ENCODE measurements around the gene PTPRN2.

Gene PTPRN2

DNA sequence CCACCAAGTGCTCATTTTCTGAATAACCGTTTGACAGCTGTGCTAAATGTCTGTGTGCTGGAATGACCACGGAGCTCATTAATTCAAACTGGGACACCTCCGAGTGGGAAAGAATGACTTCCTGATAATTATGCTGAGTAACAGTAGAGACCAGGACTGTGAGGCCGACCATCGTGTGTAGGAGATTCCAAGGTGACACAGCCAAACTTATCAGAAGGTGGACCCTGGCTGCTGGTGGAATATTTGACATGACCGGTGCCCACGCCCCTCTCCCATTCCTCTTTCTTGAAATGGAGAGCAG is 400.0 kb downstream of the PTPRN2 start:
- Histone ChIP-seq H3K4ac (ENCODE audit: low read length) (no peak overlapping the region), H3K9me3 (replicated peaks in 1 of 2; ENCODE audit: control insufficient read depth in 2 of 2, insufficient read depth in 1 of 2, low read depth in 1 of 2, low read length in 2 of 2) (peaks cover 0 to 3% of the 10 kb centered on the region in 2 donors), H2AFZ (ENCODE audit: low read length) (peak overlapping the region; percentile 79), H3K4me2 (ENCODE audit: insufficient read depth, low read length, poor library complexity, severe bottlenecking) (no peak overlapping the region), H3K18ac (ENCODE audit: low read length) (no peak overlapping the region), H3K27me3 (ENCODE audit: control insufficient read depth in 3 of 3, insufficient read depth in 3 of 3, low read depth in 1 of 3, low read length in 3 of 3) (no peaks in the 10 kb centered on the region), H3K9ac (ENCODE audit: low read depth, low read length, poor library complexity) (no peak overlapping the region), H2BK12ac (ENCODE audit: low read length) (no peak overlapping the region), H4K8ac (ENCODE audit: low read depth, low read length) (no peak overlapping the region), H3K14ac (ENCODE audit: low read length) (no peak overlapping the region), H3K4me3 (ENCODE audit: low read length in 2 of 2) (no peak overlapping the region), H3K4me1 (ENCODE audit: control insufficient read depth in 2 of 2, insufficient read depth in 1 of 2, low read depth in 1 of 2, low read length in 2 of 2) (peaks cover 3 to 5% of the 10 kb centered on the region in 2 donors), H3K79me1 (ENCODE audit: low read depth, low read length) (no peaks in the 10 kb centered on the region), H3K36me3 (replicated peaks in 1 of 2; ENCODE audit: control insufficient read depth in 2 of 2, insufficient read depth in 2 of 2, low read length in 2 of 2) (no peaks in the 10 kb centered on the region), H2BK5ac (ENCODE audit: low read length) (no peak overlapping the region), H3K27ac (replicated peaks; ENCODE audit: low read length) (no peak overlapping the region), H4K91ac (ENCODE audit: low read depth, low read length, poor library complexity) (no peak overlapping the region), H2BK120ac (ENCODE audit: low read depth, low read length) (no peak overlapping the region), H2AK5ac (ENCODE audit: low read depth, low read length) (no peak overlapping the region), H2BK15ac (ENCODE audit: low read length) (no peak overlapping the region), H3K23ac (ENCODE audit: low read depth, low read length, poor library complexity) (no peak overlapping the region)
- DNase-seq (ENCODE audit: low spot score), result no peak
- no CpG with 5 or more reads among the region's 7 CpGs for WGBS, 2 donors (ENCODE audit: extremely low coverage in 2 of 2, insufficient read length in 2 of 2, insufficient replicate concordance in 1 of 2)

GRCh38 chr7:158186864-158187693 is 400.5 kb downstream of the PTPRN2 start:
- Histone ChIP-seq H2AFZ (ENCODE audit: low read length) (peak overlapping the region; percentile 79), H3K4me2 (ENCODE audit: insufficient read depth, low read length, poor library complexity, severe bottlenecking) (no peak overlapping the region), H3K4me1 (ENCODE audit: control insufficient read depth in 2 of 2, insufficient read depth in 1 of 2, low read depth in 1 of 2, low read length in 2 of 2) (peaks cover 3 to 5% of the 10 kb centered on the region in 2 donors), H2BK120ac (ENCODE audit: low read depth, low read length) (no peak overlapping the region), H2AK5ac (ENCODE audit: low read depth, low read length) (no peak overlapping the region), H3K18ac (ENCODE audit: low read length) (no peak overlapping the region), H3K14ac (ENCODE audit: low read length) (no peak overlapping the region), H3K9ac (ENCODE audit: low read depth, low read length, poor library complexity) (no peak overlapping the region), H4K91ac (ENCODE audit: low read depth, low read length, poor library complexity) (no peak overlapping the region), H3K9me3 (replicated peaks in 1 of 2; ENCODE audit: control insufficient read depth in 2 of 2, insufficient read depth in 1 of 2, low read depth in 1 of 2, low read length in 2 of 2) (peaks cover 0 to 3% of the 10 kb centered on the region in 2 donors), H3K27ac (replicated peaks; ENCODE audit: low read length) (no peak overlapping the region), H2BK12ac (ENCODE audit: low read length) (no peak overlapping the region), H3K79me1 (ENCODE audit: low read depth, low read length) (no peaks in the 10 kb centered on the region), H3K4ac (ENCODE audit: low read length) (no peak overlapping the region), H4K8ac (ENCODE audit: low read depth, low read length) (no peak overlapping the region), H3K23ac (ENCODE audit: low read depth, low read length, poor library complexity) (no peak overlapping the region), H2BK15ac (ENCODE audit: low read length) (no peak overlapping the region), H3K27me3 (ENCODE audit: control insufficient read depth in 3 of 3, insufficient read depth in 3 of 3, low read depth in 1 of 3, low read length in 3 of 3) (no peaks in the 10 kb centered on the region), H3K36me3 (replicated peaks in 1 of 2; ENCODE audit: control insufficient read depth in 2 of 2, insufficient read depth in 2 of 2, low read length in 2 of 2) (no peaks in the 10 kb centered on the region), H3K4me3 (ENCODE audit: low read length in 2 of 2) (no peak overlapping the region), H2BK5ac (ENCODE audit: low read length) (no peak overlapping the region)
- no peak for DNase-seq (ENCODE audit: low spot score)
- no CpG with 5 or more reads among the region's 13 CpGs for WGBS, 2 donors (ENCODE audit: extremely low coverage in 2 of 2, insufficient read length in 2 of 2, insufficient replicate concordance in 1 of 2)

GRCh38 chr7:158186406-158186805 is 401.2 kb downstream of the PTPRN2 start:
- Histone ChIP-seq H3K18ac (ENCODE audit: low read length) (peak overlapping the region; percentile 9), H2BK5ac (ENCODE audit: low read length) (no peak overlapping the region), H3K9me3 (replicated peaks in 1 of 2; ENCODE audit: control insufficient read depth in 2 of 2, insufficient read depth in 1 of 2, low read depth in 1 of 2, low read length in 2 of 2) (peaks cover 0 to 3% of the 10 kb centered on the region in 2 donors), H3K23ac (ENCODE audit: low read depth, low read length, poor library complexity) (no peak overlapping the region), H4K91ac (ENCODE audit: low read depth, low read length, poor library complexity) (no peak overlapping the region), H2AK5ac (ENCODE audit: low read depth, low read length) (no peak overlapping the region), H3K27ac (replicated peaks; ENCODE audit: low read length) (no peak overlapping the region), H3K27me3 (ENCODE audit: control insufficient read depth in 3 of 3, insufficient read depth in 3 of 3, low read depth in 1 of 3, low read length in 3 of 3) (no peaks in the 10 kb centered on the region), H3K4me1 (ENCODE audit: control insufficient read depth in 2 of 2, insufficient read depth in 1 of 2, low read depth in 1 of 2, low read length in 2 of 2) (peaks cover 3 to 5% of the 10 kb centered on the region in 2 donors), H3K14ac (ENCODE audit: low read length) (no peak overlapping the region), H2BK12ac (ENCODE audit: low read length) (no peak overlapping the region), H2AFZ (ENCODE audit: low read length) (no peak overlapping the region), H4K8ac (ENCODE audit: low read depth, low read length) (no peak overlapping the region), H2BK120ac (ENCODE audit: low read depth, low read length) (no peak overlapping the region), H3K4me2 (ENCODE audit: insufficient read depth, low read length, poor library complexity, severe bottlenecking) (no peak overlapping the region), H3K79me1 (ENCODE audit: low read depth, low read length) (no peaks in the 10 kb centered on the region), H3K4ac (ENCODE audit: low read length) (no peak overlapping the region), H2BK15ac (ENCODE audit: low read length) (no peak overlapping the region), H3K36me3 (replicated peaks in 1 of 2; ENCODE audit: control insufficient read depth in 2 of 2, insufficient read depth in 2 of 2, low read length in 2 of 2) (no peaks in the 10 kb centered on the region), H3K9ac (ENCODE audit: low read depth, low read length, poor library complexity) (no peak overlapping the region), H3K4me3 (ENCODE audit: low read length in 2 of 2) (no peak overlapping the region)
- no CpG with 5 or more reads among the region's 12 CpGs for WGBS, 2 donors (ENCODE audit: extremely low coverage in 2 of 2, insufficient read length in 2 of 2, insufficient replicate concordance in 1 of 2)
- no peak for DNase-seq (ENCODE audit: low spot score)

DNA sequence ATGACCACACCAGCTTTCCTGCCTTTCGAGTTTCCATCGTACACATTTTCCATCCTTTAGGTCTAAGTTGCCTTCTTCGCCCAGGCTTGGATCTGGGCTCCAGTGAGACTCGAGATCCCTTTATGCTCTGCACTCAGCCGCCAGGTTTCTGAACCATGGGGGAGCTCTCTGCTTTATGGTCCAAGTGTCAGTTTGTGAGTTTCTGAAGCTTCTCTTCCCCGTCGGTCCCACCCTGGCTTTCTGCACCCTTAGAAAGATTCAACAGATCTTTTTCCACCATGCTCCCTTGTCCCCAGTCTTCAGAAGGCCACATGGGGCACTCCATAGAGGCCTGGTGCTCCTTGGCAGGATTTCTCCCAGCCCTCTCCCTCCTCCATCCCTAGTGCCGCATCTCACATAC is 402.0 kb downstream of the PTPRN2 start:
- no CpG with 5 or more reads among the region's 8 CpGs for WGBS, 2 donors (ENCODE audit: extremely low coverage in 2 of 2, insufficient read length in 2 of 2, insufficient replicate concordance in 1 of 2)
- H2BK15ac ChIP-seq (ENCODE audit: low read length), result no peak overlapping the region
- H3K14ac ChIP-seq (ENCODE audit: low read length), result no peak overlapping the region
- H3K4me3 ChIP-seq (ENCODE audit: low read length in 2 of 2), result no peak overlapping the region
- no peaks in the 10 kb centered on the region for H3K27me3 ChIP-seq (ENCODE audit: control insufficient read depth in 3 of 3, insufficient read depth in 3 of 3, low read depth in 1 of 3, low read length in 3 of 3)
- no peak overlapping the region for H4K8ac ChIP-seq (ENCODE audit: low read depth, low read length)
- peak overlapping the region; percentile 48 for H3K18ac ChIP-seq (ENCODE audit: low read length)
- H3K36me3 ChIP-seq (replicated peaks in 1 of 2; ENCODE audit: control insufficient read depth in 2 of 2, insufficient read depth in 2 of 2, low read length in 2 of 2), result no peaks in the 10 kb centered on the region
- no peak overlapping the region for H3K4me2 ChIP-seq (ENCODE audit: insufficient read depth, low read length, poor library complexity, severe bottlenecking)
- H3K79me1 ChIP-seq (ENCODE audit: low read depth, low read length), result no peaks in the 10 kb centered on the region
- H2BK5ac ChIP-seq (ENCODE audit: low read length), result no peak overlapping the region
- no peak for DNase-seq (ENCODE audit: low spot score)
- H2AK5ac ChIP-seq (ENCODE audit: low read depth, low read length), result peak overlapping the region; percentile 1
- peaks cover 3 to 5% of the 10 kb centered on the region in 2 donors for H3K4me1 ChIP-seq (ENCODE audit: control insufficient read depth in 2 of 2, insufficient read depth in 1 of 2, low read depth in 1 of 2, low read length in 2 of 2)
- no peak overlapping the region for H3K27ac ChIP-seq (replicated peaks; ENCODE audit: low read length)
- H2BK120ac ChIP-seq (ENCODE audit: low read depth, low read length), result no peak overlapping the region
- H3K9ac ChIP-seq (ENCODE audit: low read depth, low read length, poor library complexity), result no peak overlapping the region
- no peak overlapping the region for H3K23ac ChIP-seq (ENCODE audit: low read depth, low read length, poor library complexity)
- H2AFZ ChIP-seq (ENCODE audit: low read length), result no peak overlapping the region
- no peak overlapping the region for H2BK12ac ChIP-seq (ENCODE audit: low read length)
- no peak overlapping the region for H4K91ac ChIP-seq (ENCODE audit: low read depth, low read length, poor library complexity)
- peaks cover 0 to 1% of the 10 kb centered on the region in 2 donors for H3K9me3 ChIP-seq (replicated peaks in 1 of 2; ENCODE audit: control insufficient read depth in 2 of 2, insufficient read depth in 1 of 2, low read depth in 1 of 2, low read length in 2 of 2)
- no peak overlapping the region for H3K4ac ChIP-seq (ENCODE audit: low read length)
